HL-60 (cell line): ENCODE results near the gene ELOB.

Source experiments
- DNase-seq, 2 experiments: peaks; one replicate each; pipeline ENCODE4 v3.0.0-alpha.2; 2010 to 2020; ENCODE audit warnings: low read depth in 1 of 2, low spot score in 1 of 2
- H3K27ac ChIP-seq: fragments of 250-450 bp; sonication (Bioruptor Pico); replicated peaks from 2 replicates; pipeline ENCODE4 v1.5.1; 2020; ENCODE audit warnings: mild to moderate bottlenecking, moderate library complexity
- H3K27me3 ChIP-seq: fragments of 250-450 bp; sonication (Bioruptor Pico); 2 replicates; pipeline ENCODE4 v1.5.1; 2021; ENCODE audit warnings: mild to moderate bottlenecking, moderate library complexity; ENCODE audit not compliant: insufficient read depth, poor library complexity, severe bottlenecking
- H3K4me3 ChIP-seq: replicated peaks from 2 replicates; pipeline ENCODE4 v1.5.1; 2011; ENCODE audit warnings: mild to moderate bottlenecking, control low read depth, low read length; ENCODE audit not compliant: insufficient read depth
- CTCF ChIP-seq: IDR thresholded peaks from one replicate; pipeline ENCODE4 v1.5.1; 2011; ENCODE audit warnings: low read length, control low read depth, inconsistent platforms; ENCODE audit not compliant: insufficient read depth
- GABPA ChIP-seq: IDR thresholded peaks from 2 replicates; pipeline ENCODE4 v1.6.1; 2012; ENCODE audit warnings: low read depth
- POLR2AphosphoS5 ChIP-seq: IDR thresholded peaks from 2 replicates; pipeline ENCODE4 v1.6.1; 2012; ENCODE audit warnings: low read depth
- REST ChIP-seq: IDR thresholded peaks from 2 replicates; pipeline ENCODE4 v1.6.1; 2012; ENCODE audit warnings: low read depth; ENCODE audit not compliant: insufficient replicate concordance
- SPI1 ChIP-seq: IDR thresholded peaks from 2 replicates; pipeline ENCODE4 v1.6.1; 2012; ENCODE audit warnings: low read depth, mild to moderate bottlenecking, borderline replicate concordance

The ELOB gene

GRCh38 chr16:2791174-2791573 lies 14.1 kb upstream of the ELOB start:
- Histone ChIP-seq H3K4me3 (no peak overlapping the region), H3K27ac (no peak overlapping the region), H3K27me3 (peaks cover 11% of the 10 kb centered on the region)
- no peak for TF ChIP-seq POLR2AphosphoS5
- no peak for TF ChIP-seq CTCF
- TF ChIP-seq REST: no peak
- TF ChIP-seq GABPA: no peak
- no peak for TF ChIP-seq SPI1
- no peak for DNase-seq

- Histone ChIP-seq H3K27me3 (peaks cover 16% of the 10 kb centered on the region), H3K4me3 (no peak overlapping the region), H3K27ac (no peak overlapping the region)
- TF ChIP-seq SPI1 (no peak), REST (no peak), POLR2AphosphoS5 (no peak), GABPA (no peak), CTCF (no peak)
- DNase-seq: no peak
Observed at GRCh38 chr16:2790631-2791030, 13.6 kb upstream of the ELOB start.

- TF ChIP-seq SPI1 (no peak), CTCF (no peak), GABPA (no peak), REST (no peak), POLR2AphosphoS5 (no peak)
- Histone ChIP-seq H3K27me3 (peaks cover 24% of the 10 kb centered on the region), H3K27ac (no peak overlapping the region), H3K4me3 (no peak overlapping the region)
- DNase-seq: no peak
Observed at GRCh38 chr16:2787961-2788360, 10.9 kb upstream of the ELOB start.
